GM06990 (cell line): ENCODE results near the gene SLC37A2.
"Not testable (repeated sequence)": the region's sequence is repeated elsewhere in the genome, so short reads cannot be mapped to it uniquely, and the experiment has no call there.

ENCODE experiments used
- DNase-seq: peaks from one replicate; pipeline ENCODE4 v3.0.0-alpha.2; 2011; ENCODE audit not compliant: insufficient read length; ENCODE audit errors: extremely low read depth
- H3K27me3 ChIP-seq: replicated peaks from 2 replicates; pipeline ENCODE4 v1.6.0; 2011; ENCODE audit warnings: low read length; ENCODE audit not compliant: control insufficient read depth, insufficient read depth
- H3K36me3 ChIP-seq: 2 replicates; pipeline ENCODE4 v1.5.1; 2011; ENCODE audit warnings: low read length; ENCODE audit not compliant: control insufficient read depth, insufficient read depth
- H3K4me3 ChIP-seq: replicated peaks from 2 replicates; pipeline ENCODE4 v1.5.1; 2011; ENCODE audit warnings: low read depth, mild to moderate bottlenecking, control low read depth, low read length
- CTCF ChIP-seq: IDR thresholded peaks from 2 replicates; pipeline ENCODE4 v1.5.1; 2011; ENCODE audit warnings: low read length, control low read depth, mild to moderate bottlenecking, inconsistent platforms; ENCODE audit not compliant: insufficient read depth, poor library complexity, severe bottlenecking

The SLC37A2 gene

GRCh38 chr11:125062931-125063428 lies at the start of gene SLC37A2:
Gene SLC37A2 (plus strand): TSS chr11:125063305. CDS start chr11:125063368, 63 bp downstream.
- no peak for TF ChIP-seq CTCF
- Histone ChIP-seq H3K36me3 (no peaks in the 10 kb centered on the region), H3K27me3 (no peaks in the 10 kb centered on the region), H3K4me3 (peak within 1 kb of the TSS; percentile 66)
- peak; percentile 85 for DNase-seq

- no peak overlapping the region for H3K4me3 ChIP-seq
- no peak for TF ChIP-seq CTCF
- no peaks in the 10 kb centered on the region for H3K27me3 ChIP-seq
- no peaks in the 10 kb centered on the region for H3K36me3 ChIP-seq
- DNase-seq = no peak
Observed at GRCh38 chr11:125016413-125016812, 46.7 kb upstream of the SLC37A2 start.

- no peak for DNase-seq
- TF ChIP-seq CTCF = no peak
- Histone ChIP-seq H3K4me3 (no peak overlapping the region), H3K36me3 (no peaks in the 10 kb centered on the region), H3K27me3 (no peaks in the 10 kb centered on the region)
Observed at GRCh38 chr11:125020342-125020741, 42.8 kb upstream of the SLC37A2 start.

- Histone ChIP-seq H3K4me3 (no peak overlapping the region), H3K36me3 (no peaks in the 10 kb centered on the region), H3K27me3 (no peaks in the 10 kb centered on the region)
- no peak for DNase-seq
- TF ChIP-seq CTCF = no peak
Observed at GRCh38 chr11:125022551-125022950, 40.6 kb upstream of the SLC37A2 start.

GRCh38 chr11:125025968-125026367 lies 37.1 kb upstream of the SLC37A2 start:
- no peak for DNase-seq
- no peak for TF ChIP-seq CTCF

GRCh38 chr11:125029431-125029830 lies 33.7 kb upstream of the SLC37A2 start:
- H3K4me3 ChIP-seq, H3K36me3 ChIP-seq: not testable (repeated sequence)

More at GRCh38 chr11:125025968-125026367, 37.1 kb upstream of the SLC37A2 start:
- Histone ChIP-seq H3K36me3 (no peaks in the 10 kb centered on the region), H3K27me3 (no peaks in the 10 kb centered on the region), H3K4me3 (no peak overlapping the region)

More at GRCh38 chr11:125029431-125029830, 33.7 kb upstream of the SLC37A2 start:
- DNase-seq, H3K27me3 ChIP-seq: not testable (repeated sequence)
